Measurements from ENCODE around the gene IL36G.
"Not testable (repeated sequence)": the region's sequence is repeated elsewhere in the genome, so short reads cannot be mapped to it uniquely, and the experiment has no call there.

The IL36G gene

DNA sequence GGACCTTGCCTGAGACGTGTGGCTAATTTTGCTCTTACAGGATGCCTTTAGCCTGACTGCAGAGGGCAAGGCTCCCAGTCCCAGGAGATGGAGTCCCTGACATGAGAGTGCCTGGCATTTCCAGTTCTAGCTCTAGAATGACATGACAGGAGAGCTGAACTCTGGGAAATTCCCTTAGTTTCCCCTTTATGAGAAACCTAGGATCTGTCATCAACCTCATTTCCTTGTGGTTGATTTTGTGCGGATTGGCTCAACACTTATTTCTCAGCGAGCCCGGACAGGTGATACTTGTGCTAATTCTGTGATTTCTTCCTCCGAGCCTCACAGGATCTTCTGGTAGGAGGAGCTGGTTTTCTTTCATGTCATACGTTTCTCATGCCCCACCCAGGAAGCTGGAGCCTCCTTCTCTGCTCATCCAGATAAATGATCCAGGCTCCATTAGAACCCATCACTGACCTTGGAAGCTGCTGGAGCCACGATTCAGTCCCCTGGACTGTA, at the start of gene IL36G:
TSS of gene IL36G (plus strand) at position 448 of the 498 bp plus-strand sequence. CDS start 633 bp downstream, outside the sequence.
- DNase-seq (ENCODE audit: low spot score) = no peak

DNA sequence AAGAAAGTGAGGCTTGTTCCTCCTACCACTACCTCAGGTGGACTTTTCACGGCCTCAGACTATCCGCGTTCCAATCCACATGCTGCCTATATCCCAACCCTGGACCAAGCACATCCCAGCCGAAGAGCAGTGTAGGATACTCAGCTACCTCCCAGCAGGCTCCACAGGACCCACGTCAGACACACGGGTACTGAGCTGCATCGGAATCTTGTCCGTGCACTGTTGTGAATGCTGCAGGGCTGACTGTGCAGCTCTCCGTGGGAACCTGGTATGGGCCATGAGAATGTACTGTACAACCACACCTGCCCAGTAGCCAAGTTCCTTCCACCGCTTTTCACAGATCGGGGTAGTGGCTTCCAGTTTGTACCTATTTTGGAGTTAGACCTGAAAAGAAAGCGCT, 44.5 kb upstream of the IL36G start:
- no peak for DNase-seq (ENCODE audit: low spot score)

DNA sequence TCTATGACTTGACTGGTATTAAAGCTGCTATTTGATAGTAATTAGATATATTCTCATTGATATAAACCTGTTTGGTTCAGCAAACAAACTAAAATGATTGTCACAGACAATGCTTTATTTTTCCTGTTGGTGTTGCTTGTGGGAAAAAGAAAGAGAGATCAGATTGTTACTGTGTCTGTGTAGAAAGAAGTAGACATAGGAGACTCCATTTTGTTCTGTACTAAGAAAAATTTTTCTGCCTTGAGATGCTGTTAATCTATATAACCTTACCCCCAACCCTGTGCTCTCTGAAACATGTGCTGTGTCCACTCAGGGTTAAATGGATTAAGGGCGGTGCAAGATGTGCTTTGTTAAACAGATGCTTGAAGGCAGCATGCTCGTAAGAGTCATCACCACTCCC, 43.7 kb upstream of the IL36G start:
- DNase-seq (ENCODE audit: low spot score) = not testable (repeated sequence)

DNA sequence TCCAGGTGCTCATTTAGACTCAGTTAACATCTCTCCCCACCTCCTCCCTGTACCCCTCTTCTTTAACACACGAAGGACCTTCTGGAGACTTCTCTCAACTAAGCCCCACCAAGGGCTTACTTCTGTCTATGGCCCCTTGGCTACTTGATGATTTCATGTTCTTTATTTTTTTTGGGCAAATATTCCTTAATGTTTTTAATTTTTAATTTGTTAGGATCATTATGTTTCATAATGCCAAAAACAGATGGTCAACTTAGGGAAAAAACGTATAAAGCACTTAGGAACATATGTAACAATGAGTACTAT, 40.9 kb upstream of the IL36G start:
- DNase-seq (ENCODE audit: low spot score) = no peak

DNA sequence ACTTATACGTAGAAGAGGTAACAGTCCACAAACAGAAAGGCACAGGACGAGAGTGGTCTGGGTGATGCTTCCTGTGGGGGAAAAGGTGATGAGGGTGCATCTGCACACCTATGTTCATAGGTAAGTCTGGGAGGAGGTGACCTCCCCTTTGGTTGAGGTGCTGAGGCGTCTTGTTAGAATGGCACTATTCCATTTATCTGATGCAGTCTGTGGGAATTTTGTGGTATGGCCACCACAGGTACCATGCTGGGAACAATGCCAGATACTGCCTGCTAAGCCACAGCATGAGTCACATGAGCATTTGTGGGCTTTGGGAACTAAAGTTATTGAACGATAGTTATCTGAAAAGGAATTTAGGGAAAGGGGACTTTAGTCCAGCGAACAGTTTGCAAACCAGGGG, 38.9 kb upstream of the IL36G start:
- no peak for DNase-seq (ENCODE audit: low spot score)

DNA sequence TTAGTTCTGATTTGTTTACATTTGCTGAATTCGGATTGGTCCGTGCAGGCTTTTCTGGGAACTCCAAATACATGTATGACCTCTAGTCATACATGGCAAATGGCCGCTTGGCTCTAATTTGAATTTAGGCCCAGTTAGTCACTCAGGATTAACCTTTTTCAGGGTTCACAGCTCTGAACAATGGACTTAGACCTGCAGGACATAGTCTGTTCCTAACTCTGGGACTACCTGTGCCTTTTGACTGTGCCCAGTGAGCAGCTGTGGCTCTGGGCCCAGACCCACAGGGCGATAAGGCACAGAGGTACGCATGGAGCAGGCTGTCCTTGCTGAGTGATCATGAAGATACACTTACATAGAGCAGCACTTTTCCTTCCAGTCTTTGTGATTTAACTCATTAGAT, 38.4 kb upstream of the IL36G start:
- no peak for DNase-seq (ENCODE audit: low spot score)

DNA sequence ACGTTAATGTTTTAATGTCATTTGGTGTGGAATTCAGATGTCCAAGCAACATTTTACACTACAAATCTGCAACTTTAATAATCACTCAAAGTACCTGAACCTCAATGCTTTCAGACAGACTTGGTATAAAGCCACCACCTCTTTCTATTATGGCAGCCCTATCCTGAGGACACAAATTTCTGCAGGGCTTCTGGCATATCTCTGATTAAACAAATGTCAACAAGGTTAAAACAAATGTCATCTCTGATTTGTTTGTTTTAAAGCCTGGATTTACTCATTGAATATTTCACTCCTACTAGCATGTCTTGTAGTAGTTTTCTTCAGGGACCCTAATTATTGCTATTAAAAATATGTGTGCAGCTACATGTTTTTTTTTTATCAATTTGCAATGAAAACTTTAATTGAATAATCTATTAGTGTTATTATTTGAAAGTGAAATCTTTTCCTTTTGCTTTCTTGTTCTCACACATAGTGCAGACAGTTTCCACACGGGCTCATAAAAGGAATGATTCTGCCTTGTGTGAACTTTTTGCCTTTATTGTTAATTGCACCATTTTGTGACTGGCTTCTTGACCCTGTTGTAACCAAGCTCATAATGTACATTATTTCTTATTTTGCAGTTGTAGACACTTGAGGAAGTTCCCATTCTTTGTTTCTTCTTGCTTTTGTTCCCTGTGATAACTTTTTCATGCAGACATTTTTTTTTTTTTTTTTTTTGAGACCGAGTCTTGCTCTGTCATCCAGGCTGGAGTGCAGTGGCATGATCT, 36.8 kb upstream of the IL36G start:
- DNase-seq (ENCODE audit: low spot score) = no peak

DNA sequence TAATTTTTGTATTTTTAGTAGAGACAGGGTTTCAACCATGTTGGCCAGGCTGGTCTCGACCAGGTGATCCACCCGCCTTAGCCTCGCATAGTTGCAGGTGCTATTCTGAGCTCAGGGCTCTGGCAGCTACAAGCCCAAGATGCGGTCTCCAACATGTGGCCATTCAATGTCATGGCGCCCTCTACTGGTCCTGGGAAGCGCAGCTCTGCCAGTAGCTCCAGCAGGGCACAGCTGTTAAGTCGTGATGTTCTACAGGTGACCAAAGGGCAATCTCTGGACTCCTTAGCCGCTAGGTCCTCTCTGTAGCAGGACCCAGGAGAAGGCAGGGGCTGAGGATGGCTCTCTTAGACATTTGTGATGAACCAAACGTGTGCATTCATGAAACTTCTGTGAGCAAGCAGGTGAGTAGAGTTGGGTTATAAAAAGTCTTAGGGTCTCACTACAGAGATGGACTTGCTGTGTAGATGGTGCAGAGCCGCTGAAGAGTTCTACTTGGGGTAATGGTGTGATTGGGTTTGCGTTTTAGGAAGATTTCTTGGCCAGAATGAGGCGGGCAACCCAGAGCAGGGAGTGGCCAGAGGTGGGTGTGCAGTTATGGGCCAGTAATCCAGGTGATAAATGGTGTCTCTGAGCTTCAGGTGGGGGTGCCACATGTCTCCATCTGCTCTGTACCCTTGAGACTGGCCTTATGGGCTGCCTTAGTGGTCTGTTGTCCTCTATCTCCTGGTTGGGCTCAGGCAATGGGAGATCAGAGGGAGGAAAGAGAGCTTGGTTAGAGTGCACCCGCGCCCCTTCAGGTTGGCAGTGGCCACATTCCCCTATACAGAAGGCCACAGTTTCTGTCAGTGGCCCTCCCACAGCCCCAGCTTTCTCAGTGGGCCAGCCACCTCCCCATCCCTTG, 35.8 kb upstream of the IL36G start:
- peak; percentile 53 for DNase-seq (ENCODE audit: low spot score)

DNA sequence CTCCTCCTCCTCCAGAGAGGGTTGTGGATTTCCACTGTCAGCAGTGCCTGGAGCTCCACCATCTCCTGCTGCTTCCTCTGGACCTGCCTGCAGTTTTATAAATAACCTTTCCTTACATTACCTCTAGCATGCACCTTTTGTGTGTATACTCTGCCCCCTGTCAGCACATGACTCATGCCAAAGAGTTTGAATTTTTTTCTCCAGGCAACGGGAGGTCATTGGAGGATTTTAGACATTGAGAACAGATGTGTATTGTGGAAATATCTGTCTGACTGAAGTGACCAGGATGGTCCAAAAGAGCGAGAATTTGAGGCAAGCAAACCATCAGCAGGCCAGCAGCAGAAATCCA, 35.2 kb upstream of the IL36G start:
- no peak for DNase-seq (ENCODE audit: low spot score)

DNA sequence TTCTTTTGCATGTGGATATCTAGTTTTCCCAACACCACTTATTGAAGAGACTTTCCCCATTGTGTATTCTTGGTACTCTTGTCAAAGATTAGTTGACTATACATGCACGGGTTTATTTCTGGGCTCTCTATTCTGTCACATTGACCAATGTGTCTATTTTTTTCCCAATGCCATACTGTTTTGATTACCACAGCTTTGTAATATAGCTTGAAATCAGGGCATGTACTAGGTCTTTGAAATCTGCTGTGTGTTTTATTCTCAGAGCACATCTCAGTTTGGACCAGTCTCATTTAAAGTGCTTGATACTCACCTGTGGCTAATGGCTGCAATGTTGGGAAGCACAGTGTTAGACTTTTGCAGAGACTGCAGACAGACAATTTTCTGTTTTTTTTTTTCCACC, 32.8 kb upstream of the IL36G start:
- DNase-seq (ENCODE audit: low spot score) = no peak

DNA sequence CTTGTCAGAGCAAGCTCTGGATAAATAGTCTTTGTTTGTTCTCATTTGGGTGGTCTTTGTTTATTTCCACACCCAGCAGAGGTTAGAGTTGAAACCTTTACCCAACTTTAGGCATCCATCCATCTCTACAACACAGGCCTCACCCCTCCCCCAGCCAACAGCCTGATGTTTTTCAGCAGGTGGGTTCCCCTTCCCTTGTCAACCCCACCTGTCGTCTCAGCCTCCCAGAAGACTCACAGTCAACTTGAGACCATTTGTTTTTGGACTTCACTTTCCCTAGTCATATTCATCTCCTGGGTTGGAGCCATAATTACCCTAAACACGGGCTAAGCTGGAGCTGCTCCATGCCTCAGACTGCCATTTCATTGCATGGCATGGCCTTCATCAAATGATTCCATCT, 31.7 kb upstream of the IL36G start:
- no peak for DNase-seq (ENCODE audit: low spot score)

DNA sequence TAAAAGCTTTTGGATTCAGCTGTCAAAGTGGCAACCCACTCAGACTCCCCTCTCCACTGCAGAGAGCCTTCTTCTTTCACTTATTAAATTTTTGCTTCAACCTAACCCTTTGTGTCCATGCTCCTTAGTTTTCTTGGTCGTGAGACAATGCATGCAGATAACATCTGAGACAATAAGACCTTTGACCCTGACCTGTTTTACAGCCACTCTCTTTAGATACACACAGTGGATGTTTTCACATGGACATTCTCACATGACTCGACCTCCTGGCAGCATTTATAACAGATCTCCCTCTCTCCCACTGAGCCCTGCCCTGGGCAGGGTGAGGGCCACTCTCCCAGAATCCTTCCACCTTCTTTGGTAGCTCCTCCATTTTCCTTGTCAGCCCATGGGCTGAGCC, 30.4 kb upstream of the IL36G start:
- no peak for DNase-seq (ENCODE audit: low spot score)

DNA sequence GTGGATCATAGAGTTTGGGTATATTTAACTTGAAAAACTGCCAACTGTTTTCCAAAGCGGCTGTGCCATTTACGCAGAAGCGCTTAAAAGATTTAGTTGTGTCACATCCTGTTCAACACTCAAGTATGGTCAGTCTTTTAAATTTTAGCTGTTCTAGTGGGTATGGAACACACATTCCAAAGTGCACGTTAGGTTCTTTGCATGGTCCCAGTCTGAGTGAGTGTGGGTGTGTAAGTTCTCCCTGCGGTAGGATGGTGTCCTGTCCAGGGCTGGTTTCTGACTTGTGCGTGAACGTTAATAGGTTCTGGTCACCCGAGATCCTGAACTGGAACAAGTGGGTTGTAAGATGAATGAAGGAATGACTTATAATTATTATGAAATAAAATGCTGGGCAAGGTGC, 28.4 kb upstream of the IL36G start:
- DNase-seq (ENCODE audit: low spot score) = no peak

DNA sequence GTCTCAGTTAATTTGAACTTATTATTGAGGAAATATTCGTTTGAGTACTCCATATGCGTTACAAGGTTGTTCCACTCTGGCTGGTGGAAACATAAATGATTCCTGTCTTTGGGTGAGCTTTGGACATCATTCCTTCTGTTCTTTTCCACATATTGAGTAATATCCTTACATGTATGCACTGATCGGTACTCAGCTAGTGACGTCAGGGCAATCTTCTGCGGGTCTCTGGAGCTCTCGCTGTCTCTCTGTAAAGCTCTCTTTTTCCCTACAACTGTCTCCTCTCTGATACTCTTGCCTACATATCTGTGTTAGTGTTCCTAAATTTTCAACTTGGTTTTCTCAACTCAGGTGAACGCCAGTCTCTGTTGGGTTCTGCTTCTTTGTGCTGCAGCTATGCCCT, 23.4 kb upstream of the IL36G start:
- DNase-seq (ENCODE audit: low spot score) = no peak

DNA sequence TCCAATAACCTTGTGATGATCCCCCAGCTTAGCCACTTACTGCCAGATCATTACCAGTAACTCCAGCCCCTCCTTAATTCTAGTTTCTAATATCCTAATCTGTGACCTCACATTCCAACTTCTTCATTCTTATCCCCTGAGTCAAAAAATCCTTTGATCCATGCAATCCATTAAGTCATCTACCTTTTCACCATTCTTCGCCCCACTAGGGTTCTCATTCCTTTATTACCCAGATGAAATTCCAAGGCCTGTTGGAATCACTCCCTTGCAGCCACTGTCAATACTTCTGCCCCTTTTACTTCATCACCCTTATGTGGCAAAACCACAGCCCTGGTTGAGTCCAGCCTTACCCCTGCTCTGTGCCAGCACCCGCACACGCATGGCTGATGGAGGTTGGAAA, 20.3 kb upstream of the IL36G start:
- DNase-seq (ENCODE audit: low spot score) = no peak

DNA sequence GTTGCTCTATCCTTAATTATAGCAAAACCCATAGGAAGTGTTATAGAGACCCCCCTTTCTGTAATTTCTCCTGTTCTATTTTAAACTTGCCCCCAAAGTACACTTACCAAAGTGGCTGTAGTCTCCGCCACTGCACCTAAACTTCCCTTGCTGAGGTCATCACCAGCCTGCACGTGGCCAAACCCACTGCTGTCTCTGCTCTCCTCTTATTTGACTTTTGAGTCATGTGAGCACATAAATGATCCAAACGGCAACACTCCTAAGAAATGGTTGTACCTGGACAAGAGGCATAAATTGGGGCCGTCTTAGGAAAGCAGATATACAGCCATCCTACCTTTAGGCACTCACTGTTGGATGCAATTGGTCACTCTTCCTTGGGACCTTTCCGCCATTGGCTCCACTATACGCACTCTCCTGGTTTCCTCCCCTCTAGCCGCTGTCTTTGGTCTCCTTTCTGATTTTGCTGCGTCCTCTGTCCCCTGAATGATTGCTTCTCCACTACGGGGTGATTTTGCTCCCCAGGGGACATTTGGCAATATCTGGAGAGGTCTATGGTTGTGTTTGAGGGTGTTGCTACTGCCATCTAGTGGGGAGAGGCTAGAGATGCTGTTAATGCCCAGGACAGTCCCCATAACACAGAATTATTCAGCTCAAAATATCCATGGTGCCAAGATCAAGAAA, 19.2 kb upstream of the IL36G start:
- peak; percentile 47 for DNase-seq (ENCODE audit: low spot score)

DNA sequence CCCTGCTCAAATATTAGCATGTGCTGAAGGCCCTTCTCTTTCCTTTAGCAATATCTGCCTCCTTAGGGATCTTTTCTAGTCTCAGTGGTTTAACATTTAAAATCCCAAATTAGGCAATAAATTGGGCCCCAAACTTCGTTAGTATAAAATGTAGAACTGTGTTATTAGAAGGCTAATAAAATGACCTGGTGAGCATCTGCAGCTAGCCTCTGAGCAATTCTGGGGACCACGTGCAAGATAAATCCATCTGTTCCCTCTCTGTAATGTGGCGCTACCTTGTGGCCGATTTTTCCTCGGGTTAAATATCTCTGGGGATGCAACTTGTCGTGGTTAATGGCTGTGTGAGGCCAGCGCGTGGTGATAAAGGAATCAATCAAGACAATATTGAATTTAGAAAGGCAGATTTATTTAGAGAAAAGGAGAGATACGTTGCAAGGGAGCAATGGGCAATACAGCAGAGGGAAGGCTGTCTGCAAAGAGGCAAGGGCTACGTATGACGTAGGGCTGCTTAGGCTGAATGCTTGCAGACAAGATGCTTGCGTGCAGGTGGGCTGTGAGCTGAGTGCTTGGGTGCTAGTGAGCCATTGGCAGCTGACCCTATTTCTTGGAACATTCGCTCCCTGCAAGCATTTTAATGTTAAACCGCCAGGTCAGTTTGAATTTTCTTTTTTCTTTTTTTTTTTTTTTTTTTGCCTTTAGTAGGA, 18.5 kb upstream of the IL36G start:
- DNase-seq (ENCODE audit: low spot score) = no peak

DNA sequence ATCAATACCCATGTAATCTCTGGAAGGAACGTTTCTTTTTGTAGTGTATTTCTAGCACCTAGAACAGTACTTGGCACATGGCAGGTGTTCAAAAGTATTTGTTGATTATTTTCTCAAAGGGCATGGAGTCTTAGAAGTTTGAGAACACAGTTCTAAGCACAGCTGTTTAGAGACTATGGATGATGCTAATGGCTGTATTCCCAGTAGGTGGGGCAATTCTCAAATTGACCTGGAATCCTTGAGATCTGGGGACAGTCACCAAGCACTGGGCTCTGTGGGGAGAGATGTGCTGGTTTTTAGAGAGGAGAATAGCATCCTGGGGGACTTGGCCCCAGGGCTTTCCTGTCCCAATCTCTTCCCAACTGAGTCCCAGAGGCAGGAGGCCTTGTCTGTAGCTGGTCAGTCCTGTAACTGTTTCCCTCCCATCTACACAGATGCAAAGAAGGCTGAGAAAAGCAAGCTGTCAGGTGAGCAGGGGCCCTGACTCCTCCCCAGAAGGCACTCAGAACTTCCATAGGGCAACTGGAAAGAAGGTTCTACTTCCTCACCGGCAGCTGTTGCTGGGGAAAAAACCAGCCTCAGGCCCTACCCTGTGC, 17.5 kb upstream of the IL36G start:
- no peak for DNase-seq (ENCODE audit: low spot score)

DNA sequence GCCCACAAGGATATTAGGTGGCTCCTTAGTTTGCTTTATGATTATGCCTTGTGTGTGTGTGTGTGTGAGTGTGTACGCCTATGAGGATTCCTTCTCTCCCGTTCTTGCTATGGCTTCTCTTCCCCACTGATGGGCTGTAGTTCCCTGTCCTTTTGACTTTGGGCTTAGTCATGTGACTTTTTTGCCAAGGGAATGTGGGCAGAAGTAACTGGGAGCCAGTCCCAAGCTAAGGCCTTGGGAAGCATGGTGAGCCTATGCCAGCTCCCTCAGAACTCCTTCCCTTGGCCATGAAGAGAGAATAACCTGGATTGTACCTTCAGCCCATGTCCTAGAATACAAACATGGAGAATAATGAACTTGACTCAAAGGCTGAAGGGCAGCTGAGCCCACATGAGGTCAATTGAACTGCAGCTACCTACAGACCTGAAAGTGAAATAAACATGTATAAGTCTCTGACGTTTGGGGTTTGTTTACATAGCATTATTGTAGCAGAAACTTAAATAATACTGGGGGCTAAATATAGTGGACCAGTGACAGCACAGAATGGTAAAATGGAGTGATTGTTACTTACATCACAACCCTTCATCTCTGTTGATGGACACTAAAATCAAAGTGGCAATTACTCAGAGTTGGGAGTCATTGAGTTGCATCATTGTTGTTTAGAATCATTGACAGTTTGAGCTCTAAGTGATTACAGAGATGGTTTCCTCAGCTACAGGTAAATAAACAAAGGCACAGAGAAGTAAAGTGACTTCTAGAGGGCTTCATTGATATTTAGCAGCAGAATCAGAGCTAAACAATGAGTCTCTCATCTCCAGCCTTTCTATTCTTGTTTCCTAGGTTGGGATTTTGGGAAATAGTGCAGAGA, 15.3 kb upstream of the IL36G start:
- DNase-seq (ENCODE audit: low spot score) = no peak

DNA sequence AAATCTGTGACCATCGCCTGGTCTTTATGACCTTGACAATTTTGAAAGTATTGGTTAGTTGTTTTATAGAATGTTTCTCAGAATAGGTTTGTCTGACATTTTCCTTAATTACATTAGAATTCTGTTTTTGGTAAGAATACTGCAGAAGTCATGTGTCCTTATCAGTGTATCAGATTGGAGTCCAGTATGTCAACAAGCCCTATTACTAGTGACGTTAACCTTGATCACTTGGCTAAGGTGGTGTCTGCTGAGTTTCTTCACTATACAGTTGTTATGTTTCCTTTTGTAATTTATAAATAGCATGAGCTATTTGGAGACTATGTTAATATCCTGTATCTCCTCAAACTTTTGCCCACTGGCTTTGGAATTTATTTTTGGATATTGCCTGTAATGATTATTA, 10.8 kb upstream of the IL36G start:
- DNase-seq (ENCODE audit: low spot score) = no peak
